Liver (tissue), 9 donors: ENCODE data around the gene BRICD5. TPM values are rescaled to one million over a fixed set of nuclear protein-coding genes. Genes with fewer than 3 reads are reported as not detected.

Experiments
- DNase-seq: peaks from one replicate; pipeline ENCODE4 v3.0.0-alpha.2; 2017; ENCODE audit warnings: low spot score
- H3K27ac ChIP-seq, 2 donors: one replicate each; pipeline ENCODE4 v1.7.0; 2013; ENCODE audit warnings: inconsistent platforms in 2 of 2, low read length in 2 of 2, control low read depth in 1 of 2, low read depth in 1 of 2, mild to moderate bottlenecking in 1 of 2
- H3K27me3 ChIP-seq, 4 donors: one replicate each; pipeline versions ENCODE4 v1.6.1 to v1.7.0; 2013; ENCODE audit warnings: low read length in 3 of 4, inconsistent platforms in 1 of 4, mild to moderate bottlenecking in 1 of 4, moderate library complexity in 1 of 4; ENCODE audit not compliant: control insufficient read depth in 4 of 4, insufficient read depth in 4 of 4
- H3K36me3 ChIP-seq, 4 donors: one replicate each; pipeline versions ENCODE4 v1.6.1 to v1.7.0; 2013; ENCODE audit warnings: low read length in 3 of 4, mild to moderate bottlenecking in 3 of 4, low read depth in 1 of 4, moderate library complexity in 1 of 4; ENCODE audit not compliant: control insufficient read depth in 4 of 4, insufficient read depth in 3 of 4
- H3K4me1 ChIP-seq, 4 donors: one replicate each; pipeline versions ENCODE4 v1.6.1 to v1.7.0; 2013; ENCODE audit warnings: low read length in 3 of 4, mild to moderate bottlenecking in 3 of 4, moderate library complexity in 1 of 4; ENCODE audit not compliant: control insufficient read depth in 4 of 4, insufficient read depth in 4 of 4
- H3K4me3 ChIP-seq, 3 donors: one replicate each; pipeline versions ENCODE4 v1.6.1 to v1.7.0; 2013; ENCODE audit warnings: low read length in 3 of 3, control low read depth in 1 of 3, low read depth in 1 of 3, mild to moderate bottlenecking in 1 of 3
- H3K9ac ChIP-seq, 2 donors: one replicate each; pipeline ENCODE4 v1.7.0; 2013; ENCODE audit warnings: low read length in 2 of 2, mild to moderate bottlenecking in 2 of 2, moderate library complexity in 2 of 2, control low read depth in 1 of 2, low read depth in 1 of 2
- H3K9me3 ChIP-seq, 4 donors: one replicate each; pipeline versions ENCODE4 v1.6.1 to v1.7.0; 2013; ENCODE audit warnings: low read length in 3 of 4; ENCODE audit not compliant: control insufficient read depth in 4 of 4
- EGR1 ChIP-seq, 2 donors: IDR thresholded peaks; 2 replicates each; pipeline ENCODE4 v1.6.1; 2016 to 2018; ENCODE audit warnings: antibody characterized with exemption in 2 of 2, low read depth in 2 of 2
- FOXA1 ChIP-seq: IDR thresholded peaks from 2 replicates; pipeline ENCODE4 v1.6.1; 2016; ENCODE audit warnings: antibody characterized with exemption
- FOXA2 ChIP-seq: IDR thresholded peaks from 2 replicates; pipeline ENCODE4 v1.6.1; 2016; ENCODE audit warnings: antibody characterized with exemption
- HNF4A ChIP-seq, 2 donors: conservative IDR thresholded peaks; 2 replicates each; pipeline ENCODE4 v1.6.1; 2016; ENCODE audit warnings: antibody characterized with exemption in 2 of 2, mild to moderate bottlenecking in 2 of 2
- HNF4G ChIP-seq: IDR thresholded peaks from 2 replicates; pipeline ENCODE4 v1.6.1; 2016; ENCODE audit warnings: antibody characterized with exemption
- JUND ChIP-seq, 2 donors: IDR thresholded peaks; 2 replicates each; pipeline ENCODE4 v1.6.1; 2016; ENCODE audit warnings: antibody characterized with exemption in 2 of 2
- MAX ChIP-seq: IDR thresholded peaks from 2 replicates; pipeline ENCODE4 v1.6.1; 2016; ENCODE audit warnings: antibody characterized with exemption
- NR2F2 ChIP-seq: IDR thresholded peaks from 2 replicates; pipeline ENCODE4 v1.6.1; 2016; ENCODE audit warnings: antibody characterized with exemption
- RAD21 ChIP-seq, 2 donors: IDR thresholded peaks; 2 replicates each; pipeline ENCODE4 v1.6.1; 2016; ENCODE audit warnings: antibody characterized with exemption in 2 of 2, mild to moderate bottlenecking in 2 of 2
- RXRA ChIP-seq, 2 donors: IDR thresholded peaks; 2 replicates each; pipeline ENCODE4 v1.6.1; 2017 to 2018; ENCODE audit warnings: antibody characterized with exemption in 2 of 2, mild to moderate bottlenecking in 1 of 2
- SP1 ChIP-seq: IDR thresholded peaks from 2 replicates; pipeline ENCODE4 v1.6.1; 2018; ENCODE audit warnings: antibody characterized with exemption, mild to moderate bottlenecking
- TAF1 ChIP-seq: conservative IDR thresholded peaks from 2 replicates; pipeline ENCODE4 v1.6.1; 2016; ENCODE audit warnings: antibody characterized with exemption, mild to moderate bottlenecking
- YY1 ChIP-seq: IDR thresholded peaks from 2 replicates; pipeline ENCODE4 v1.6.1; 2016; ENCODE audit warnings: antibody characterized with exemption, mild to moderate bottlenecking
- WGBS: extraction: QIAGEN DNeasy Blood & Tissue Kit; methylation state at CpG from one replicate; pipeline ENCODE4 v1.1.7; 2013; 5-methylcytosine and 5-hydroxymethylcytosine counted together
- polyA plus RNA-seq, 2 donors: library from polyadenylated mRNA; stranded (reverse) in 1 of 2; unstranded in 1 of 2; fragments of 200-250 nt in 1 of 2; fragments of >200 nt in 1 of 2; fragmentation: Nextera tagmentation in 1 of 2; extraction: Ambion mirVana in 1 of 2; gene quantifications; one replicate each; pipeline versions ENCODE4 v1.2.1 to v1.2.3, GENCODE V29; 2013 to 2015
- total RNA-seq, 2 donors: library from RNA; depleted of rRNA; stranded (reverse); fragments of >200 nt; gene quantifications; one replicate each; pipeline ENCODE4 v1.2.3, GENCODE V29; 2014
- TF ChIP-seq, protein P1 (sequence below): IDR thresholded peaks from 2 replicates; pipeline ENCODE4 v1.6.1; 2016; ENCODE audit warnings: antibody characterized with exemption
- TF ChIP-seq, protein P2 (sequence below): IDR thresholded peaks from 2 replicates; pipeline ENCODE4 v1.6.1; 2016; ENCODE audit warnings: antibody characterized with exemption, mild to moderate bottlenecking
- donor health status: healthy.
- donor health status: healthy.
- donor health status: healthy.
- donor health status: healthy.
- donor health status: healthy.

Gene BRICD5
- total and polyA plus RNA-seq, 4 donors, result 0.26 to 1.9 (median 1.4) TPM

DNA sequence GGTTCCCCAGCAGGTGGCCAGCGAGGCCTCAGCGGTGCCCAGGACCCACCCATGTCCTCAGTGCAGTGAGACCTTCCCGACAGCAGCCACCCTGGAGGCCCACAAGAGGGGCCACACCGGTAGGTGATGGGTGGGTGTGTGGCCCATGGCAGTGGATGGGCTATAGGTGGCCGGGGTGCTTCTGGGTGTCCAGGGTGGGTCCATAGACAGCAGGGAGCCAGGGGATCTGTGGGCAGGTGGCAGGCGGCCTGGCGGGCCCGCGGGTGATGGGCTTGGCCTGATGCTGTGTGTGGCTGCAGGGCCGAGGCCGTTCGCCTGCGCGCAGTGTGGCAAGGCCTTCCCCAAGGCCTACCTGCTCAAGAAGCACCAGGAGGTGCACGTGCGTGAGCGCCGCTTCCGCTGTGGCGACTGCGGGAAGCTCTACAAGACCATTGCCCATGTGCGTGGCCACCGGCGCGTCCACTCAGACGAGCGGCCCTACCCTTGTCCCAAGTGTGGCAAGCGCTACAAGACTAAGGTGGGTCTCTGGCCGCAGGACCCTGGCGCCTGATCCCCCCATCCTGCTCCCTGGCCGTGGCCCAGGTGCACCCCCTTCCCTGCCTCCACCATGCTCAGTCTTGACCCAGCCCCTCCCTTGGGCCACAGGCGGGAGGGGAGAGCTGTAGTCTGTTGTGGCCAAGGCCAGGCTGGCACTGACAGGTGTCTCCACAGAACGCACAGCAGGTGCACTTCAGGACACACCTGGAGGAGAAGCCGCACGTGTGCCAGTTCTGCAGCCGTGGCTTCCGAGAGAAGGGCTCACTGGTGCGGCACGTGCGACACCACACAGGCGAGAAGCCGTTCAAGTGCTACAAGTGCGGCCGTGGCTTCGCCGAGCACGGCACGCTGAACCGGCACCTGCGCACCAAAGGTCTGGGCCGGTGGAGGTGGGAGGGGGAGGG is 23.5 kb upstream of the BRICD5 start:
- Histone ChIP-seq H3K27ac (no peak overlapping the region), H3K4me3 (no peak overlapping the region), H3K4me1 (peaks cover 0 to 14% (median 11%) of the 10 kb centered on the region in 4 donors), H3K27me3 (no peaks in the 10 kb centered on the region), H3K9me3 (no peaks in the 10 kb centered on the region), H3K36me3 (peaks cover 0 to 54% (median 29%) of the 10 kb centered on the region in 4 donors), H3K9ac (no peak overlapping the region)
- TF ChIP-seq RAD21 (IDR thresholded peaks at IDR 0.05) (no peak), HNF4A (conservative IDR thresholded peaks at IDR 0.05) (no peak), FOXA1 (no peak), JUND (IDR thresholded peaks at IDR 0.05) (no peak)
- TF ChIP-seq, protein P1, sequence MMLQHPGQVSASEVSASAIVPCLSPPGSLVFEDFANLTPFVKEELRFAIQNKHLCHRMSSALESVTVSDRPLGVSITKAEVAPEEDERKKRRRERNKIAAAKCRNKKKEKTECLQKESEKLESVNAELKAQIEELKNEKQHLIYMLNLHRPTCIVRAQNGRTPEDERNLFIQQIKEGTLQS, result no peak
- 95% methylated on average over 51 of the region's 51 CpGs for WGBS
- DNase-seq, result no peak

DNA sequence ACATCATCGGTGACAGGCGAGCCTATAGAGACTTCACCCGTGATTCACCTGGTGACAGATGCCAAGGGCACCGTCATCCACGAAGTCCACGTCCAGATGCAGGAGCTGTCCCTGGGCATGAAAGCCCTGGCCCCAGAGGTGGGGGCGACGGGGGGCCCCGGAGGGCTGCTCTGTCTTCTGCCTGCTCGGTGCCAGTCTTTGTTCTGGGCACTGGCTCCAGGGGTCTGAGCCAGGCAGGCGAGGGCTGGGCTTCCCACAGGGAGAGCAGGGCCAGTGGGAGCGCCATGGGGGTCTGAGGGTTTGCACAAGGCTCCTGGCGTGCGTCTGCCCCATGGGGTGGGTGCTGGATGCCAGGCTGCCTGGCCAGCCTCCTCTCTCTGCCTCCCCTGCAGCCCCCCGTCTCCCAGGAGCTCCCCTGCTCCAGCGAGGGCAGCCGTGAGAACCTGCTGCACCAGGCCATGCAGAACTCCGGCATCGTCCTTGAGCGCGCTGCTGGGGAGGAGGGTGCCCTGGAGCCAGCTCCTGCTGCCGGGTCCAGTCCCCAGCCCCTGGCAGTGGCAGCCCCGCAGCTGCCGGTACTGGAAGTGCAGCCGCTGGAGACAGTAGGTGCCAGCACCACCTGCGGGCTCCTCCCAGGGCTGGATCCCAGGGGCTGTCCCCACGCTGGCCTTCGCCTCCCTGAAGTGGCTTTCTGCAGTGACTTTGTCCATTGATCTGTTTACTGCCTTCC is 22.5 kb upstream of the BRICD5 start:
- Histone ChIP-seq H3K27me3 (no peaks in the 10 kb centered on the region), H3K9me3 (no peaks in the 10 kb centered on the region), H3K36me3 (peaks cover 0 to 60% (median 30%) of the 10 kb centered on the region in 4 donors), H3K9ac (no peak overlapping the region), H3K4me1 (peaks cover 0 to 14% (median 11%) of the 10 kb centered on the region in 4 donors), H3K27ac (no peak overlapping the region), H3K4me3 (no peak overlapping the region)
- TF ChIP-seq SP1 (no peak), YY1 (no peak), RXRA (IDR thresholded peaks at IDR 0.05) (no peak), MAX (no peak), EGR1 (IDR thresholded peaks at IDR 0.05; ENCODE audit: low read depth in 2 of 2) (no peak), RAD21 (IDR thresholded peaks at IDR 0.05) (no peak), FOXA2 (no peak), NR2F2 (no peak), HNF4G (no peak), TAF1 (no peak)
- TF ChIP-seq, protein P1, result no peak
- TF ChIP-seq, protein P2, sequence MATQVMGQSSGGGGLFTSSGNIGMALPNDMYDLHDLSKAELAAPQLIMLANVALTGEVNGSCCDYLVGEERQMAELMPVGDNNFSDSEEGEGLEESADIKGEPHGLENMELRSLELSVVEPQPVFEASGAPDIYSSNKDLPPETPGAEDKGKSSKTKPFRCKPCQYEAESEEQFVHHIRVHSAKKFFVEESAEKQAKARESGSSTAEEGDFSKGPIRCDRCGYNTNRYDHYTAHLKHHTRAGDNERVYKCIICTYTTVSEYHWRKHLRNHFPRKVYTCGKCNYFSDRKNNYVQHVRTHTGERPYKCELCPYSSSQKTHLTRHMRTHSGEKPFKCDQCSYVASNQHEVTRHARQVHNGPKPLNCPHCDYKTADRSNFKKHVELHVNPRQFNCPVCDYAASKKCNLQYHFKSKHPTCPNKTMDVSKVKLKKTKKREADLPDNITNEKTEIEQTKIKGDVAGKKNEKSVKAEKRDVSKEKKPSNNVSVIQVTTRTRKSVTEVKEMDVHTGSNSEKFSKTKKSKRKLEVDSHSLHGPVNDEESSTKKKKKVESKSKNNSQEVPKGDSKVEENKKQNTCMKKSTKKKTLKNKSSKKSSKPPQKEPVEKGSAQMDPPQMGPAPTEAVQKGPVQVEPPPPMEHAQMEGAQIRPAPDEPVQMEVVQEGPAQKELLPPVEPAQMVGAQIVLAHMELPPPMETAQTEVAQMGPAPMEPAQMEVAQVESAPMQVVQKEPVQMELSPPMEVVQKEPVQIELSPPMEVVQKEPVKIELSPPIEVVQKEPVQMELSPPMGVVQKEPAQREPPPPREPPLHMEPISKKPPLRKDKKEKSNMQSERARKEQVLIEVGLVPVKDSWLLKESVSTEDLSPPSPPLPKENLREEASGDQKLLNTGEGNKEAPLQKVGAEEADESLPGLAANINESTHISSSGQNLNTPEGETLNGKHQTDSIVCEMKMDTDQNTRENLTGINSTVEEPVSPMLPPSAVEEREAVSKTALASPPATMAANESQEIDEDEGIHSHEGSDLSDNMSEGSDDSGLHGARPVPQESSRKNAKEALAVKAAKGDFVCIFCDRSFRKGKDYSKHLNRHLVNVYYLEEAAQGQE, result no peak
- no peak for DNase-seq
- 96% methylated on average over 28 of the region's 28 CpGs for WGBS
